Measurements from ENCODE around the gene OGFOD3.
"Not testable (repeated sequence)": the region's sequence is repeated elsewhere in the genome, so short reads cannot be mapped to it uniquely, and the experiment has no call there.

The OGFOD3 gene

GRCh38 chr17:82382933-82383255, 35.5 kb downstream of the OGFOD3 start:
- no peak overlapping the region for H3K9ac ChIP-seq
- no peaks in the 10 kb centered on the region for H3K36me3 ChIP-seq (ENCODE audit: control insufficient read depth, insufficient read depth, low read length)
- no peaks in the 10 kb centered on the region for H3K9me3 ChIP-seq (ENCODE audit: control insufficient read depth, low read length)
- no peak overlapping the region for H2AFZ ChIP-seq
- H3K4me1 ChIP-seq = peaks cover 10% of the 10 kb centered on the region
- TF ChIP-seq CTCF (IDR thresholded peaks at IDR 0.05) = no peak
- no peak overlapping the region for H3K4me2 ChIP-seq (ENCODE audit: low read length)
- H3K27ac ChIP-seq = no peak overlapping the region
- H3K4me3 ChIP-seq (ENCODE audit: low read depth, low read length) = no peak overlapping the region
- no peaks in the 10 kb centered on the region for H3K79me2 ChIP-seq
- H3K27me3 ChIP-seq (ENCODE audit: control insufficient read depth, insufficient read depth, low read length) = no peaks in the 10 kb centered on the region

GRCh38 chr17:82382220-82382932, 36.0 kb downstream of the OGFOD3 start:
- not testable (repeated sequence) for H3K4me1 ChIP-seq; H3K9me3 ChIP-seq (ENCODE audit: control insufficient read depth, low read length); H3K27ac ChIP-seq; H3K79me2 ChIP-seq; H3K27me3 ChIP-seq (ENCODE audit: control insufficient read depth, insufficient read depth, low read length); H3K4me2 ChIP-seq (ENCODE audit: low read length); H3K4me3 ChIP-seq (ENCODE audit: low read depth, low read length); H3K9ac ChIP-seq; H3K36me3 ChIP-seq (ENCODE audit: control insufficient read depth, insufficient read depth, low read length); H2AFZ ChIP-seq

- not testable (repeated sequence) for H3K4me3 ChIP-seq (ENCODE audit: low read depth, low read length); H3K36me3 ChIP-seq (ENCODE audit: control insufficient read depth, insufficient read depth, low read length); H3K27me3 ChIP-seq (ENCODE audit: control insufficient read depth, insufficient read depth, low read length); H3K9me3 ChIP-seq (ENCODE audit: control insufficient read depth, low read length); H3K27ac ChIP-seq; H3K9ac ChIP-seq; H2AFZ ChIP-seq; H3K4me2 ChIP-seq (ENCODE audit: low read length); H3K79me2 ChIP-seq; H3K4me1 ChIP-seq
These were observed 36.7 kb downstream of the OGFOD3 start for GRCh38 chr17:82381703-82382009.

GRCh38 chr17:82380860-82381702, 37.3 kb downstream of the OGFOD3 start:
- TF ChIP-seq CTCF (IDR thresholded peaks at IDR 0.05) = no peak
- no peak overlapping the region for H3K27ac ChIP-seq
- no peak overlapping the region for H2AFZ ChIP-seq
- H3K36me3 ChIP-seq (ENCODE audit: control insufficient read depth, insufficient read depth, low read length) = no peaks in the 10 kb centered on the region
- H3K4me2 ChIP-seq (ENCODE audit: low read length) = no peak overlapping the region
- no peaks in the 10 kb centered on the region for H3K27me3 ChIP-seq (ENCODE audit: control insufficient read depth, insufficient read depth, low read length)
- no peaks in the 10 kb centered on the region for H3K79me2 ChIP-seq
- H3K4me1 ChIP-seq = peaks cover 10% of the 10 kb centered on the region
- H3K9me3 ChIP-seq (ENCODE audit: control insufficient read depth, low read length) = no peaks in the 10 kb centered on the region
- no peak overlapping the region for H3K4me3 ChIP-seq (ENCODE audit: low read depth, low read length)
- H3K9ac ChIP-seq = no peak overlapping the region

- H2AFZ ChIP-seq = no peak overlapping the region
- TF ChIP-seq CTCF (IDR thresholded peaks at IDR 0.05) = no peak
- H3K27me3 ChIP-seq (ENCODE audit: control insufficient read depth, insufficient read depth, low read length) = no peaks in the 10 kb centered on the region
- H3K4me3 ChIP-seq (ENCODE audit: low read depth, low read length) = no peak overlapping the region
- H3K27ac ChIP-seq = no peak overlapping the region
- no peak overlapping the region for H3K4me2 ChIP-seq (ENCODE audit: low read length)
- no peaks in the 10 kb centered on the region for H3K36me3 ChIP-seq (ENCODE audit: control insufficient read depth, insufficient read depth, low read length)
- no peak overlapping the region for H3K9ac ChIP-seq
- H3K79me2 ChIP-seq = no peaks in the 10 kb centered on the region
- no peaks in the 10 kb centered on the region for H3K4me1 ChIP-seq
- no peaks in the 10 kb centered on the region for H3K9me3 ChIP-seq (ENCODE audit: control insufficient read depth, low read length)
These were observed 39.7 kb downstream of the OGFOD3 start for GRCh38 chr17:82378741-82379021.

Measured in parathyroid adenoma (tissue), 2 donors.